IPS-18a (cell line): ENCODE data around the gene SLC16A2.
"Not testable (repeated sequence)": the region's sequence is repeated elsewhere in the genome, so short reads cannot be mapped to it uniquely, and the experiment has no call there.

ENCODE experiments used
- H3K27ac ChIP-seq: one replicate; pipeline ENCODE4 v1.5.1; 2013; ENCODE audit warnings: low read length
- H3K27me3 ChIP-seq: one replicate; pipeline ENCODE4 v1.6.1; 2013; ENCODE audit warnings: mild to moderate bottlenecking, low read length; ENCODE audit not compliant: control insufficient read depth, insufficient read depth
- H3K36me3 ChIP-seq: one replicate; pipeline ENCODE4 v1.6.1; 2013; ENCODE audit warnings: low read depth, low read length; ENCODE audit not compliant: control insufficient read depth
- H3K4me1 ChIP-seq: one replicate; pipeline ENCODE4 v1.6.1; 2013; ENCODE audit warnings: low read depth, low read length; ENCODE audit not compliant: control insufficient read depth
- H3K4me3 ChIP-seq: one replicate; pipeline ENCODE4 v1.5.1; 2013; ENCODE audit warnings: low read length
- H3K9ac ChIP-seq: one replicate; pipeline ENCODE4 v1.6.1; 2013; ENCODE audit warnings: mild to moderate bottlenecking, low read length, moderate library complexity
- H3K9me3 ChIP-seq: one replicate; pipeline ENCODE4 v1.6.1; 2013; ENCODE audit warnings: low read depth, low read length; ENCODE audit not compliant: control insufficient read depth

The SLC16A2 gene

DNA sequence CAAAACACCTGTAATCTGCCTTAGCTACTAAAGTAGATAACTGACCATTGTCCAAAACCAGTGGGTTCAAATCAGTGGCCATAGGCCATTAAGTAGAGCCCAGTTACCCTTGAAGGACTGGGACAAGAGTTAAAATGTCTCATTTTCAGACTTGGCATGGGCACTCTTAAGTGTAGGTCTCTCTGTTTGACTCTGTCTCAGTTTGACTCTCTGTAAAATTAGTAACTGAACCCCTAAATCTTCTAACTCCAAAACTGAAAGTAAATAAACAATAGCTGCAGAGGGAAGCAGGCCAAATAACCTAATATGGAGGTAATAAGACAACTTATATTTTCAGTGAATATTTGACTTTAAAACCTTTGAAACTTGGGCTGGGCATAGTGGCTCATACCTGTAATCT is 89.1 kb downstream of the SLC16A2 start:
- Histone ChIP-seq H3K4me1 (peaks cover 5% of the 10 kb centered on the region), H3K9ac (no peak overlapping the region), H3K9me3 (peaks cover 11% of the 10 kb centered on the region), H3K4me3 (no peak overlapping the region), H3K27me3 (no peaks in the 10 kb centered on the region), H3K27ac (no peak overlapping the region), H3K36me3 (no peaks in the 10 kb centered on the region)

- Histone ChIP-seq H3K36me3 (no peaks in the 10 kb centered on the region), H3K9ac (no peak overlapping the region), H3K27me3 (no peaks in the 10 kb centered on the region), H3K4me3 (no peak overlapping the region), H3K4me1 (peaks cover 5% of the 10 kb centered on the region), H3K27ac (no peak overlapping the region), H3K9me3 (peaks cover 14% of the 10 kb centered on the region)
Observed at GRCh38 chrX:74511704-74512103, 90.4 kb downstream of the SLC16A2 start.

- peaks cover 22% of the 10 kb centered on the region for H3K9me3 ChIP-seq
- H3K4me3 ChIP-seq, result no peak overlapping the region
- H3K9ac ChIP-seq, result no peak overlapping the region
- H3K4me1 ChIP-seq, result peaks cover 5% of the 10 kb centered on the region
- H3K27ac ChIP-seq, result no peak overlapping the region
- no peaks in the 10 kb centered on the region for H3K27me3 ChIP-seq
- H3K36me3 ChIP-seq, result no peaks in the 10 kb centered on the region
Observed at GRCh38 chrX:74514384-74514783, 93.1 kb downstream of the SLC16A2 start.

DNA sequence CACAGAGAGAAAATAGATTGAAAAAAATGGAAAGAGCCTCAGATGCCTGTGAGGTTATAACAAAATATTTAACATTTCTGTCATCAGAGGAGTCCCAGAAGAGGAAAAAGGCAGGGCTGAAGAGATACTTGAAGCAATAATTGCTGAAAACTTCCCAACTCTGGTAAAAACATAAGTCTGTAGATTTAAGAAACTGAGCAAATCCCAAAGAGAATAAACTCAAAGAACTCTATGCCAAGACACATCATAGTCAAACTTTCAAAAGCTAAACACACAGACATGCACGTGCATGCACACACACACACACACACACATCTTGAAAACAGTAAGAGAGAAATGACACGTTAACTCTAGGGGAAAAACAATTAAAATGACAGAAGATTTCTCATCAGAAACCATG is 94.1 kb downstream of the SLC16A2 start:
- no peaks in the 10 kb centered on the region for H3K27me3 ChIP-seq
- H3K9me3 ChIP-seq, result peaks cover 19% of the 10 kb centered on the region
- H3K27ac ChIP-seq, result no peak overlapping the region
- peaks cover 5% of the 10 kb centered on the region for H3K4me1 ChIP-seq
- no peaks in the 10 kb centered on the region for H3K36me3 ChIP-seq
- no peak overlapping the region for H3K4me3 ChIP-seq
- no peak overlapping the region for H3K9ac ChIP-seq

GRCh38 chrX:74516013-74516412 is 94.7 kb downstream of the SLC16A2 start:
- not testable (repeated sequence) for H3K9ac ChIP-seq, H3K36me3 ChIP-seq, H3K27ac ChIP-seq, H3K4me1 ChIP-seq, H3K4me3 ChIP-seq, H3K27me3 ChIP-seq
- H3K9me3 ChIP-seq, result peaks cover 19% of the 10 kb centered on the region

DNA sequence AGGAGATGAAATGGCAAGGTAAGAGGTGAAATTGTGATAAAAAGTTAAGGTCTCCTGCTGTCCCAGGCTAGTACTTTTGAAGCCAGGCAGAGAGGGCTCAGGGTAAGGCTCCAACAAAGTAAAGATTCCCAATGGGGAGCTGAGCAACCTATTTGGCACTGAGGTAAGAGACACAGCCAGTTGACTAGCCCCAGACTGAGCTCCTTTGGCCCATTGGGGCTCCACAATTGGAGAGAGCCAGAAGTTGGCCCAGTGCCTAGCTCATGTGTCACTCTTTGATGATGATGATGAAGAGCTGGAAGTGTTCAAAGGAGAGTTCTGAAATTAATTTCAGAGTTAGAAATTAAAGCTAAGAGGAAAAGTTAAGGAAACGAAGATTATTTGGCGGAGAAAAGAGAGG is 98.6 kb downstream of the SLC16A2 start:
- Histone ChIP-seq H3K27me3 (no peaks in the 10 kb centered on the region), H3K36me3 (no peaks in the 10 kb centered on the region), H3K27ac (no peak overlapping the region), H3K9ac (no peak overlapping the region), H3K4me3 (no peak overlapping the region), H3K4me1 (no peaks in the 10 kb centered on the region), H3K9me3 (peaks cover 17% of the 10 kb centered on the region)

- no peaks in the 10 kb centered on the region for H3K27me3 ChIP-seq
- no peaks in the 10 kb centered on the region for H3K36me3 ChIP-seq
- peaks cover 17% of the 10 kb centered on the region for H3K9me3 ChIP-seq
- no peak overlapping the region for H3K27ac ChIP-seq
- no peak overlapping the region for H3K9ac ChIP-seq
- H3K4me3 ChIP-seq, result no peak overlapping the region
- H3K4me1 ChIP-seq, result no peaks in the 10 kb centered on the region
Observed at GRCh38 chrX:74520291-74520690, 99.0 kb downstream of the SLC16A2 start.

DNA sequence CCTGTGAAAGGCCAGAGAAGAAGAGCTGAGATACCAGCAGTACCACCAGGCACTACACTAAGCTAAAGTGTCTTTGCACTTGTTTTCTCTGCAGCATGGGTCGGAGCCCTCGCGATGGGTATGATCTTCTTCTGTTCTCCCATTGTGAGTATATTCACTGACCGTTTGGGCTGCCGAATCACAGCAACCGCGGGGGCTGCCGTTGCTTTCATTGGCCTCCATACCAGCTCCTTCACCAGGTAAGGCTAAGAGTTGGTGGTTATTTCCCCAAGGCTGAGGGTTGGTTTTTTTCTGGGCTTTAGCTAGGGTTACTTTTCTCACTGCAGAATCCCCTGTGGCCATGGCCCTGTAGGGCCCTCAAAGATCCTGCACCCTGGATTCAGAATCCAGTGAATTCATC is 99.6 kb downstream of the SLC16A2 start:
- H3K4me1 ChIP-seq, result no peaks in the 10 kb centered on the region

DNA sequence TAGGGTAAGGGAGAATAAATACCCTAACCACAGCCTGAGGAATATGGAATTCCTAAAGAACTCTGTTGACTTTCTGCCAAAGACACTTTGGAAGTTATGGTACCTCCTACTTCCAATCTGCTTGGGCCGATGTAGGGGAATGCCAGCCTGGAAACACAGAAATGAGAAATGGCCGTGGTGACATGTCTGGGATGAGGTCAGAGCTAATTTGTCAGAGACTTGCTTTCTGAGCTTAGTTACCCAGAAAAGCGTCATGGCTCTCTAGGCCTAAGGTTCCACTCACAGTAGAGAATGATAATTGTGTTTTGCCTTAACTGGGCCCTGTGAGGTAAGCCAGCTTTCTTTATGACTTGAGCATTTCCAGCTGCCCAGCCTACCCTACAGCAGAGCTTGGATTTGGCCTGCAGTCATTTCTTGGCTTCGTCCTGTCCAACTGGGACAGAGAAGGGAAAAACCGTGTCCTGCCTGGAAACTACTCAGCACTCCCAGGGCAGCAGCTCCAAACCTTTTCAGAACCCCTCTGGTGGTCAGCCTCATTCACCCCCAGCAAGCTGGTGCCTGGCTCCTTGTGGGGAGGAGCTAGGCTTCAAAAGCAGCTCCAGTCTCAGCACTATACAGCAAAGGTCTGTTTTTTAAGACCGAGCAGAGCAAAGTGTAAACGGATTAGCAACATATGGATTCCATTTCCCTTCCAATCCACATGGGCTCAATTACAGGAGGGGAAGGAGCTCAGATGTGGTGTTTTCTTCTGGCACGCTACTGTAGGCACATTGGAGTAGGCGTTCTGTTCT is 100.9 kb downstream of the SLC16A2 start:
- Histone ChIP-seq H3K9me3 (peaks cover 13% of the 10 kb centered on the region), H3K9ac (no peak overlapping the region), H3K27ac (no peak overlapping the region), H3K36me3 (no peaks in the 10 kb centered on the region), H3K4me3 (no peak overlapping the region), H3K27me3 (no peaks in the 10 kb centered on the region), H3K4me1 (no peaks in the 10 kb centered on the region)

More for the DNA sequence above, 99.6 kb downstream of the SLC16A2 start:
- H3K9me3 ChIP-seq, result peaks cover 17% of the 10 kb centered on the region
- H3K27me3 ChIP-seq, result no peaks in the 10 kb centered on the region
- H3K27ac ChIP-seq, result no peak overlapping the region
- H3K4me3 ChIP-seq, result no peak overlapping the region
- no peak overlapping the region for H3K9ac ChIP-seq
- H3K36me3 ChIP-seq, result no peaks in the 10 kb centered on the region

GRCh38 chrX:74523224-74523623 is 101.9 kb downstream of the SLC16A2 start:
- Histone ChIP-seq H3K36me3 (no peaks in the 10 kb centered on the region), H3K4me3 (no peak overlapping the region), H3K4me1 (peaks cover 3% of the 10 kb centered on the region), H3K27me3 (no peaks in the 10 kb centered on the region), H3K9me3 (peaks cover 6% of the 10 kb centered on the region), H3K9ac (no peak overlapping the region), H3K27ac (no peak overlapping the region)

DNA sequence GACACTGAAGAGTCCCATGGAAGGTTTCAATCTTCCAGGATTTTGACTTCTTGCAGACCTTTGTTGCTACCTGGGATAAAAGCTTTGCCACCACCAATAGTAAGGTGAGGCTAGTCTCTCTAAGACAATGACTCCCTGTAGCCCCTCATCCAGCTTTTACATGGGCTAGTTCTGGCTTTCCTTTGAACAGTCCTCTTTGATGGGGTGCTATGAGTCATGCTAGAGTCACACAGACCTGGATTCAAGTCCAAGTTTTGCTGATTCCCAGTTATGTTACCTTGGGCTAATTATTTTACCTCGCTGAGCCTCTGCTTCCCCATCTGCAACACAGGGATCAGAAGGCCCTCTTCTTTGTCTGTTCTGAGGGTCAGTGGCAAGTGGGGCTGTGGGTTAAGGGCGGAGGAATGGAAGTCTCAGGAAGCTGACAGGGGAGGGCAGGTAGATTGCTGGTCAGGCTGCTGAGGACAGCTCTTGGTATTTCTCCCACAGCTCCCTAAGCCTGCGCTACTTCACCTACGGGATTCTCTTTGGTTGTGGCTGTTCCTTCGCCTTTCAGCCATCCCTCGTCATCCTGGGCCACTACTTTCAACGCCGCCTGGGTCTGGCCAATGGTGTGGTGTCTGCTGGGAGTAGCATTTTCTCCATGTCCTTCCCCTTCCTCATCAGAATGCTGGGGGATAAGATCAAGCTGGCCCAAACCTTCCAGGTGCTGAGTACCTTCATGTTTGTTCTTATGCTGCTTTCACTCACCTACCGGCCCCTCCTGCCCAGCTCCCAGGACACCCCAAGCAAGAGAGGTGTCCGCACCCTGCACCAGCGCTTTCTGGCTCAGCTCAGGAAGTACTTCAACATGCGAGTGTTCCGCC is 102.8 kb downstream of the SLC16A2 start:
- Histone ChIP-seq H3K9ac (no peak overlapping the region), H3K36me3 (no peaks in the 10 kb centered on the region), H3K27me3 (no peaks in the 10 kb centered on the region), H3K9me3 (peaks cover 9% of the 10 kb centered on the region), H3K4me1 (peaks cover 4% of the 10 kb centered on the region), H3K4me3 (no peak overlapping the region), H3K27ac (no peak overlapping the region)
